Measurements from ENCODE around the gene SCARB1. TPM values are rescaled to one million over a fixed set of nuclear protein-coding genes. Genes with fewer than 3 reads are reported as not detected.

SCARB1 gene
- total and polyA plus RNA-seq, 2 donors (not counting 1 experiment from before 2014, with no cell fraction given): 14.7 to 32.5 TPM

- H3K27me3 ChIP-seq (ENCODE audit: control insufficient read depth, insufficient read depth, low read length): no peaks in the 10 kb centered on the region
These were observed 47.2 kb upstream of the SCARB1 start for GRCh38 chr12:124910561-124911478.

GRCh38 chr12:124909831-124910560 is 46.3 kb upstream of the SCARB1 start:
- peak overlapping the region; percentile 1 for H3K4me2 ChIP-seq (ENCODE audit: extremely low read depth, insufficient read depth, low read length)
- H3K9me3 ChIP-seq (ENCODE audit: control insufficient read depth, insufficient read depth, low read depth, low read length): no peaks in the 10 kb centered on the region
- H3K36me3 ChIP-seq (ENCODE audit: control insufficient read depth, insufficient read depth, low read length): peaks cover 11% of the 10 kb centered on the region
- H4K20me1 ChIP-seq (ENCODE audit: control insufficient read depth, extremely low read depth, insufficient read depth, low read length): peaks cover 6% of the 10 kb centered on the region
- H3K27me3 ChIP-seq (ENCODE audit: control insufficient read depth, insufficient read depth, low read length): no peaks in the 10 kb centered on the region
- H2AFZ ChIP-seq (ENCODE audit: low read length): no peak overlapping the region
- TF ChIP-seq CTCF (conservative IDR thresholded peaks at IDR 0.05 in 1 of 2, IDR thresholded peaks at IDR 0.05 in 1 of 2; ENCODE audit: low read depth in 1 of 2, low read length in 2 of 2) (no peak), EZH2 (IDR thresholded peaks at IDR 0.05; ENCODE audit: low read length, missing control alignments) (no peak)
- no peak overlapping the region for H3K9ac ChIP-seq (ENCODE audit: insufficient read depth, low read length)
- peak overlapping the region in 2 of 4 experiments; percentile 73 to 81 for H3K4me3 ChIP-seq (replicated peaks in 1 of 4; ENCODE audit: control extremely low read depth in 1 of 4, insufficient read depth in 1 of 4, low read depth in 3 of 4, low read length in 4 of 4)
- H3K4me1 ChIP-seq (ENCODE audit: control insufficient read depth, extremely low read depth, insufficient read depth, low read length): peaks cover 4% of the 10 kb centered on the region
- peak overlapping the region; percentile 13 for H3K27ac ChIP-seq (ENCODE audit: insufficient read depth, low read length)
- H3K79me2 ChIP-seq (ENCODE audit: control insufficient read depth, insufficient read depth, low read length): peaks cover 35% of the 10 kb centered on the region
- DNase-seq (ENCODE audit: low read depth in 2 of 2): peak; percentile 36 to 50

More at GRCh38 chr12:124910561-124911478, 47.2 kb upstream of the SCARB1 start:
- Histone ChIP-seq H3K27ac (ENCODE audit: insufficient read depth, low read length) (no peak overlapping the region), H3K36me3 (ENCODE audit: control insufficient read depth, insufficient read depth, low read length) (peaks cover 11% of the 10 kb centered on the region), H3K9me3 (ENCODE audit: control insufficient read depth, insufficient read depth, low read depth, low read length) (no peaks in the 10 kb centered on the region), H3K79me2 (ENCODE audit: control insufficient read depth, insufficient read depth, low read length) (peaks cover 42% of the 10 kb centered on the region), H2AFZ (ENCODE audit: low read length) (no peak overlapping the region), H4K20me1 (ENCODE audit: control insufficient read depth, extremely low read depth, insufficient read depth, low read length) (peaks cover 6% of the 10 kb centered on the region), H3K4me2 (ENCODE audit: extremely low read depth, insufficient read depth, low read length) (peak overlapping the region; percentile 76), H3K4me1 (ENCODE audit: control insufficient read depth, extremely low read depth, insufficient read depth, low read length) (peaks cover 4% of the 10 kb centered on the region), H3K4me3 (replicated peaks in 1 of 4; ENCODE audit: control extremely low read depth in 1 of 4, insufficient read depth in 1 of 4, low read depth in 3 of 4, low read length in 4 of 4) (peak overlapping the region; percentile 33 to 81 (median 56)), H3K9ac (ENCODE audit: insufficient read depth, low read length) (no peak overlapping the region)
- TF ChIP-seq EZH2 (IDR thresholded peaks at IDR 0.05; ENCODE audit: low read length, missing control alignments): no peak
- no peak for TF ChIP-seq CTCF (conservative IDR thresholded peaks at IDR 0.05 in 1 of 2, IDR thresholded peaks at IDR 0.05 in 1 of 2; ENCODE audit: low read depth in 1 of 2, low read length in 2 of 2)
- peak; percentile 30 to 33 for DNase-seq (ENCODE audit: low read depth in 2 of 2)
